SK-N-DZ (cell line): ENCODE measurements around the gene EPAS1.

Experiments used
- DNase-seq: peaks from one replicate; pipeline ENCODE4 v3.0.0-alpha.2; 2015; ENCODE audit warnings: low spot score

The EPAS1 gene

GRCh38 chr2:46273225-46273863 lies 23.9 kb upstream of the EPAS1 start:
- DNase-seq: no peak

- no peak for DNase-seq
Measured at GRCh38 chr2:46273919-46274318, 23.3 kb upstream of the EPAS1 start.

GRCh38 chr2:46274586-46274985 lies 22.6 kb upstream of the EPAS1 start:
- DNase-seq: no peak

- peak; percentile 38 for DNase-seq
Measured at GRCh38 chr2:46275995-46276394, 21.2 kb upstream of the EPAS1 start.

- DNase-seq: no peak
Measured at GRCh38 chr2:46276642-46277041, 20.6 kb upstream of the EPAS1 start.

GRCh38 chr2:46277431-46278190 lies 19.6 kb upstream of the EPAS1 start:
- no peak for DNase-seq

GRCh38 chr2:46278952-46279351 lies 18.3 kb upstream of the EPAS1 start:
- no peak for DNase-seq

- no peak for DNase-seq
Measured at GRCh38 chr2:46281939-46282338, 15.3 kb upstream of the EPAS1 start.

GRCh38 chr2:46283693-46284092 lies 13.5 kb upstream of the EPAS1 start:
- no peak for DNase-seq

GRCh38 chr2:46284260-46284659 lies 12.9 kb upstream of the EPAS1 start:
- no peak for DNase-seq

GRCh38 chr2:46284796-46285195 lies 12.4 kb upstream of the EPAS1 start:
- peak; percentile 63 for DNase-seq

- DNase-seq: no peak
Measured at GRCh38 chr2:46286715-46287114, 10.5 kb upstream of the EPAS1 start.

GRCh38 chr2:46290078-46290477 lies 7.1 kb upstream of the EPAS1 start:
- DNase-seq: no peak

GRCh38 chr2:46293466-46293865 lies 3.7 kb upstream of the EPAS1 start:
- DNase-seq: no peak

- peak; percentile 35 for DNase-seq
Measured at GRCh38 chr2:46294176-46294836, 2.9 kb upstream of the EPAS1 start.

GRCh38 chr2:46296216-46296839 lies 879 bp upstream of the EPAS1 start:
- peak; percentile 24 for DNase-seq

GRCh38 chr2:46297546-46298271 lies 502 bp downstream of the EPAS1 start:
- peak; percentile 41 for DNase-seq

- no peak for DNase-seq
Measured at GRCh38 chr2:46298272-46298521, 990 bp downstream of the EPAS1 start.

- DNase-seq: peak; percentile 31
Measured at GRCh38 chr2:46298522-46299353, 1.5 kb downstream of the EPAS1 start.

- peak; percentile 71 for DNase-seq
Measured at GRCh38 chr2:46299365-46300263, 2.4 kb downstream of the EPAS1 start.
